Measurements from ENCODE around the gene TMC8.

Gene TMC8

GRCh38 chr17:78147315-78147998 is 16.9 kb downstream of the TMC8 start:
- FAIRE-seq, result peak; percentile 88
- no peak for DNase-seq (ENCODE audit: insufficient read length, low spot score)
- TF ChIP-seq POLR2A (IDR thresholded peaks at IDR 0.05; ENCODE audit: low read depth, low read length) (peak; percentile 50), POLR2AphosphoS5 (IDR thresholded peaks at IDR 0.05; ENCODE audit: low read depth, low read length) (no peak), SPI1 (IDR thresholded peaks at IDR 0.05; ENCODE audit: low read depth, low read length) (peak; percentile 63), POU2F2 (IDR thresholded peaks at IDR 0.05; ENCODE audit: low read depth, low read length) (0 out of 2 replicates have a peak, but pooled peaks have one; percentile 60)

DNA sequence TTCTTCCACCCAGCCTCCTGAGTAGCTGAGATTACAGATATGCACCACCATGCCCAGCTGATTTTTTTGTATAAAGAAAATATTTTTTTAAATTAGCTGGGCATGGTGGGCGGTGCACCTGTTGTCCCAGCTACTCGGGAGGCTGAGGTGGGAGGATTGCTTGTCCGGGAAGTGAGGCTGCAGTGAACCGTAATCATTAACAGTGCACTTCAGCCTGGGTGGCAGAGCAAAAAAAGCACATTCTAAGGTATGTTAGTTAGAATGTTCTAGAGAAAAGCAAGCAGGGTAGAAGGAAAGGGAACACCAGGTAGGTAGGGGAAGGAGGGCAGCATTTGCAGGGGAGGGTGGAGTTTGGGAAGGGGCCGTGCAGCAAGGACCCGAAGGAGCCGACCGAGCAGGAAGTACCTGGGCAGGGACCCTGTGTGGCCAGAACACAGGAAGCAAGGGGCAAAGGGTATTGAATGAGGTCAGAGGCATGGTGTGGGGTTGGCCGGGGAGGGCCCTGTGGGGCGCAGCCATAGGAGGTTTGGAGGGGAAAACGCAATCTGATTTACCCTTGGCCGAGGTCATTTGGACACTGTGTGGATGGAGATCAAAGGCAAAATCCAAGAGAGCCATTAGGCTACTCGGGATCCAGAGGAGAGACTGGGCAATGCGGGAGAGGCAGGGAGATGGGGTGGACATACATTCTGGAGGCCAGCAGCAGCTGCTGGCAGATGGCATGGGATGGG is 17.9 kb downstream of the TMC8 start:
- TF ChIP-seq PAX5 (IDR thresholded peaks at IDR 0.05; ENCODE audit: insufficient read depth, low read length, severe bottlenecking) (no peak), SPI1 (IDR thresholded peaks at IDR 0.05; ENCODE audit: low read depth, low read length) (no peak), POU2F2 (IDR thresholded peaks at IDR 0.05; ENCODE audit: low read depth, low read length) (no peak), POLR2AphosphoS5 (IDR thresholded peaks at IDR 0.05; ENCODE audit: low read depth, low read length) (no peak), TAF1 (IDR thresholded peaks at IDR 0.05; ENCODE audit: low read depth, low read length) (no peak), POLR2A (IDR thresholded peaks at IDR 0.05; ENCODE audit: low read depth, low read length) (no peak)
- FAIRE-seq, result peak; percentile 65
- no peak for DNase-seq (ENCODE audit: insufficient read length, low spot score)

GRCh38 chr17:78151514-78152008 is 21.0 kb downstream of the TMC8 start:
- TF ChIP-seq SPI1 (IDR thresholded peaks at IDR 0.05; ENCODE audit: low read depth, low read length) (no peak), POLR2AphosphoS5 (IDR thresholded peaks at IDR 0.05; ENCODE audit: low read depth, low read length) (no peak), POLR2A (IDR thresholded peaks at IDR 0.05; ENCODE audit: low read depth, low read length) (no peak), PAX5 (IDR thresholded peaks at IDR 0.05; ENCODE audit: insufficient read depth, low read length, severe bottlenecking) (no peak)
- FAIRE-seq (no peak), DNase-seq (ENCODE audit: insufficient read length, low spot score) (no peak)

GRCh38 chr17:78154903-78155811 is 24.6 kb downstream of the TMC8 start:
- DNase-seq (ENCODE audit: insufficient read length, low spot score) (no peak), FAIRE-seq (peak; percentile 94)
- peak; percentile 68; the same call in 1 of the 2 replicates for TF ChIP-seq POLR2AphosphoS5 (IDR thresholded peaks at IDR 0.05; ENCODE audit: low read depth, low read length)
- TF ChIP-seq POU2F2 (IDR thresholded peaks at IDR 0.05; ENCODE audit: low read depth, low read length), result peak; percentile 89; the same call in 1 of the 2 replicates
- peak; percentile 62; the same call in 1 of the 2 replicates for TF ChIP-seq POLR2A (IDR thresholded peaks at IDR 0.05; ENCODE audit: low read depth, low read length)
- peak; percentile 39; the same call in 1 of the 2 replicates for TF ChIP-seq TAF1 (IDR thresholded peaks at IDR 0.05; ENCODE audit: low read depth, low read length)
- peak; percentile 40 for TF ChIP-seq PAX5 (IDR thresholded peaks at IDR 0.05; ENCODE audit: insufficient read depth, low read length, severe bottlenecking)
- TF ChIP-seq SPI1 (IDR thresholded peaks at IDR 0.05; ENCODE audit: low read depth, low read length), result peak; percentile 21; the same call in 1 of the 2 replicates

DNA sequence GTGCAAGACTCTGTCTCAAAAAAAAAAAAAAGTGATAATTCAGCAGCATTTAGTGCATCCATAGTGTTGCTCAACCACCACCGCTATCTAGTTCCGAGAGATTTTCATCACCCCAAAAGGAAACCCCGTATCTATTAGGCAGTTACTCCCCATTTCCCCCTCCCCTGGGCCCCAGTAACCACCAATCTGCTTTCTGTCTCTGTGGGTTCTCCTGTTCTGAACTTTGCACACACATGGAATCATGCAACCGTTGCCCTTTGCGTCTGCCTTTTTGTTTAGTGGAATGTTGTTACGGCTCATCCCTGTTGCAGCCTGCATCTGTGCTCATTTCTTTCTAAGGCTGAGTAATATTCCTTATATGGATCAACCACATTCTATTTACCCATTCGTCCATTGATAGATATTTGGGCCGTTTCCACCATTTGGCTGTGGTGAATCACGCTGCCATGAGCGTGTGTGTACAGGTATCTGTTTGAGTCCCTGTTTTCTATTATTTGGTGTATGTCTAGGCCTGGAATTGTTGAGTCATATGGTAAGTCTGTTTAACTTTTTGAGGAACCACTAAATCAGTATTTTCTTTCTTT is 29.1 kb downstream of the TMC8 start:
- no peak for TF ChIP-seq POLR2AphosphoS5 (IDR thresholded peaks at IDR 0.05; ENCODE audit: low read depth, low read length)
- peak; percentile 32 for TF ChIP-seq PAX5 (IDR thresholded peaks at IDR 0.05; ENCODE audit: insufficient read depth, low read length, severe bottlenecking)
- no peak for TF ChIP-seq POLR2A (IDR thresholded peaks at IDR 0.05; ENCODE audit: low read depth, low read length)
- no peak for TF ChIP-seq TAF1 (IDR thresholded peaks at IDR 0.05; ENCODE audit: low read depth, low read length)
- TF ChIP-seq SPI1 (IDR thresholded peaks at IDR 0.05; ENCODE audit: low read depth, low read length), result peak; percentile 51; the same call in 1 of the 2 replicates
- peak; percentile 60; the same call in 1 of the 2 replicates for TF ChIP-seq POU2F2 (IDR thresholded peaks at IDR 0.05; ENCODE audit: low read depth, low read length)
- FAIRE-seq, result peak; percentile 85
- DNase-seq (ENCODE audit: insufficient read length, low spot score), result no peak

DNA sequence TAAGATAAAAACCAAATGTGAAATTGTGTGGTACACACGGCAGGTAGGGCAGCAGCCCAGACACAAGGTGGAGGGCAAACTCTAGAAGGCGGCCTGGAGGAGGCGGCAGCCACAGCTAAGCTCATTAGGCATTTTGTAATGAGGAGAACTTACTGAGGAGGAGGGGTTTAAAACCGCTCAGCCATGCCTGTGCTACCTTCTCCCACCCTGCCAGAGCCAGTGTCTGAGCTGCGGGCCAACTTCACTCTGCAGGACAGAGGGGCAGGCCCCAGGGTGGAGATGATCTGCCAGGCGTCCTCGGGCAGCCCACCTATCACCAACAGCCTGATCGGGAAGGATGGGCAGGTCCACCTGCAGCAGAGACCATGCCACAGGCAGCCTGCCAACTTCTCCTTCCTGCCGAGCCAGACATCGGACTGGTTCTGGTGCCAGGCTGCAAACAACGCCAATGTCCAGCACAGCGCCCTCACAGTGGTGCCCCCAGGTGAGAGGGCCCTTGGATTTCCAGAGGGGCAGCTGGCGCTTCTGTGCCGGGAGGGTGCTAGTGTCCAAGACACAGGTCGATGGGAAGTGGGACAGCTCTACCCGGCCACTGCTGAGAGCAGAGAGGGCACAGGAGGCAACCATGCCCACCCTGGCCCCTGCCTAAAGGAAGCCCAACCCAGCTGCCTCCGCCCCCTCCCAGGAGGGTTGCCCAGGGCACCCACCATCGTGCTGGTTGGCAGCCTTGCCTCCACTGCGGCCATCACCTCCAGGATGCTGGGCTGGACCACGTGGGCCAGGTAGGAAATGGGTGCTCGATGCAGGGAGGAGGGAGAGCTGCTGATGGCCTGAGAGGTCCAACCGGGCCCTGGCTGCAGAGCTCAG is 33.5 kb downstream of the TMC8 start:
- no peak for FAIRE-seq
- DNase-seq (ENCODE audit: insufficient read length, low spot score), result no peak
- TF ChIP-seq SPI1 (IDR thresholded peaks at IDR 0.05; ENCODE audit: low read depth, low read length), result no peak
- no peak for TF ChIP-seq TAF1 (IDR thresholded peaks at IDR 0.05; ENCODE audit: low read depth, low read length)
- TF ChIP-seq POU2F2 (IDR thresholded peaks at IDR 0.05; ENCODE audit: low read depth, low read length), result no peak
- no peak for TF ChIP-seq POLR2A (IDR thresholded peaks at IDR 0.05; ENCODE audit: low read depth, low read length)
- TF ChIP-seq POLR2AphosphoS5 (IDR thresholded peaks at IDR 0.05; ENCODE audit: low read depth, low read length), result no peak
- no peak for TF ChIP-seq PAX5 (IDR thresholded peaks at IDR 0.05; ENCODE audit: insufficient read depth, low read length, severe bottlenecking)

DNA sequence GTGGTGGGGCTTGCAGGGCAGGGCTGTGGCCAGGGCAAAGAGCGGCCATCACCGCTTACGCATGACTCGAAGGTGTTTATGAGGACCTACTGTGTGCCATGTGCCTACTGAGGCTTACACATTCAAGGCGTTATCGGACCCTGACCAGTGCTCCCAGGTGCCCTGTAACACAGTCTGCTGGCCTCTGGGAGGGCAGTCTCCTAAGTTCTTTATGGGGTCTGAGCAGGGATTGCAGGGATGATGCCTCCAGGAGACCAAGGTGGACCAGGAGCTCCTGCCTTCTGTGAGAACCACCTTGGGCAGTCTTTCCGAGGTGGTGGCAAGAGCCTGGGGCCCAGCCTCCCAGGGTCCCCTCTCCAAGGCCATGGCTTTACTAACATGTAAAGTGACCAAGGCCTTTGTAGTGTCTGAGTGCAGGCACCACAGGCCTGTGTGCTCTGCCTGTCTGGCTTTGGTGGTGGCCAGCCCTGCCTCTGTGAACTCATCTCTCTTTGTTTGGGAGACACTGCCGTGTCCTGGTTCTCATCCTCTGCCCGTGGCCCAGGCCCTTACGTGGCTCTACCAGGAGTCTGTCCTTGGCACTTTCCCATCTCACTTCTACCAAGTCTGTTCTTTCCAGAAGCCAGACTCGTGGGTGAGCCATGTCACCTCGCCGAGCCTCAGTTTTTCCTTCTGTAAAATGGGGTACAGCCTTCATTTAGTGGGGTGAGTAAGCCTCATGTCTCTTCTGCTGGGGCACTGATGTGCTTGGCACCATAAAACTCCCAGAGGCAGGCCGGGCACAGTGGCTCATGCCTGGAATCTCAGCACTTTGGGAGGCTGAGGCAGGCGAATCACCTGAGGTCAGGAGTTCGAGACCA is 34.4 kb downstream of the TMC8 start:
- FAIRE-seq (no peak), DNase-seq (ENCODE audit: insufficient read length, low spot score) (no peak)
- TF ChIP-seq POLR2A (IDR thresholded peaks at IDR 0.05; ENCODE audit: low read depth, low read length) (no peak), POLR2AphosphoS5 (IDR thresholded peaks at IDR 0.05; ENCODE audit: low read depth, low read length) (no peak), PAX5 (IDR thresholded peaks at IDR 0.05; ENCODE audit: insufficient read depth, low read length, severe bottlenecking) (no peak), SPI1 (IDR thresholded peaks at IDR 0.05; ENCODE audit: low read depth, low read length) (no peak), POU2F2 (IDR thresholded peaks at IDR 0.05; ENCODE audit: low read depth, low read length) (no peak), TAF1 (IDR thresholded peaks at IDR 0.05; ENCODE audit: low read depth, low read length) (no peak)

Data from GM12891 (cell line).